22Rv1 (cell line): Measurements from ENCODE around the gene ST3GAL6.
"Not testable (repeated sequence)": the region's sequence is repeated elsewhere in the genome, so short reads cannot be mapped to it uniquely, and the experiment has no call there.

ENCODE experiments used
- H3K27ac ChIP-seq: fragments of 450-650 bp; 2 replicates; pipeline ENCODE4 v1.5.1; 2017
- CTCF ChIP-seq: fragments of 450-650 bp; IDR thresholded peaks from 2 replicates; pipeline ENCODE4 v1.5.1; 2017; ENCODE audit warnings: mild to moderate bottlenecking
- ZFX ChIP-seq: fragments of 450-650 bp; IDR thresholded peaks from 2 replicates; pipeline ENCODE4 v1.6.1; 2017; ENCODE audit warnings: antibody characterized with exemption, borderline replicate concordance

The ST3GAL6 gene

GRCh38 chr3:98827221-98827920 lies 64.2 kb downstream of the ST3GAL6 start:
- H3K27ac ChIP-seq = no peak overlapping the region
- TF ChIP-seq ZFX (no peak), CTCF (no peak)

GRCh38 chr3:98829246-98829832 lies 66.2 kb downstream of the ST3GAL6 start:
- H3K27ac ChIP-seq = no peak overlapping the region
- no peak for TF ChIP-seq ZFX
- TF ChIP-seq CTCF = no peak

- not testable (repeated sequence) for H3K27ac ChIP-seq
Observed at GRCh38 chr3:98831060-98831459, 67.9 kb downstream of the ST3GAL6 start.

GRCh38 chr3:98839846-98840245 lies 76.7 kb downstream of the ST3GAL6 start:
- no peak overlapping the region for H3K27ac ChIP-seq
- no peak for TF ChIP-seq ZFX
- no peak for TF ChIP-seq CTCF

- TF ChIP-seq CTCF (no peak), ZFX (no peak)
- H3K27ac ChIP-seq = no peak overlapping the region
Observed at GRCh38 chr3:98843266-98843959, 80.3 kb downstream of the ST3GAL6 start.
